GM12872 (cell line): Measurements from ENCODE around the gene CELF6.

Experiments used
- CTCF ChIP-seq: IDR thresholded peaks from 3 replicates; pipeline ENCODE4 v1.5.1; 2011; ENCODE audit warnings: low read depth, mild to moderate bottlenecking, low read length, moderate library complexity; ENCODE audit not compliant: insufficient read depth

Gene CELF6

GRCh38 chr15:72304596-72304995 lies 15.4 kb downstream of the CELF6 start:
- no peak for TF ChIP-seq CTCF

GRCh38 chr15:72302955-72303354 lies 17.0 kb downstream of the CELF6 start:
- no peak for TF ChIP-seq CTCF

- no peak for TF ChIP-seq CTCF
Observed at GRCh38 chr15:72289597-72290325, 30.2 kb downstream of the CELF6 start.

- TF ChIP-seq CTCF, result no peak
Observed at GRCh38 chr15:72288796-72289596, 31.0 kb downstream of the CELF6 start.

- peak; percentile 74 for TF ChIP-seq CTCF
Observed at GRCh38 chr15:72285927-72286516, 33.9 kb downstream of the CELF6 start.

- no peak for TF ChIP-seq CTCF
Observed at GRCh38 chr15:72285402-72285801, 34.6 kb downstream of the CELF6 start.

GRCh38 chr15:72284781-72285180 lies 35.2 kb downstream of the CELF6 start:
- no peak for TF ChIP-seq CTCF
